A673 (cell line): ENCODE results near the gene TENM4. TPM values are rescaled to one million over a fixed set of nuclear protein-coding genes. Genes with fewer than 3 reads are reported as not detected.

Source experiments
- BruUV-seq: library from RNA; stranded (reverse); fragments of 400-500 nt; replicated peaks from 2 replicates; lab custom pipeline; 2021; lab: Mats Ljungman, UMichigan
- CTCF ChIA-PET: fragments of 300-600 bp; sonication (Branson Sonifier 250); formaldehyde crosslinking; loops from one replicate; lab custom pipeline; 2022; ENCODE audit warnings: antibody characterized with exemption; lab: Charles Lee
- POLR2A ChIA-PET: fragments of 300-600 bp; sonication (Branson Sonifier 250); formaldehyde crosslinking; loops from one replicate; lab custom pipeline; 2022; ENCODE audit warnings: antibody characterized with exemption; ENCODE audit not compliant: low non-redundant PET; lab: Charles Lee
- DNase-seq: peaks from one replicate; pipeline ENCODE4 v3.0.0-alpha.2; 2015; ENCODE audit warnings: low spot score
- H3K27ac ChIP-seq: fragments of 200-600 bp; sonication (generic); 2 replicates; pipeline ENCODE4 v1.5.1; 2016; ENCODE audit warnings: mixed run types, low read depth, mild to moderate bottlenecking, mixed read lengths, antibody characterized with exemption, low read length; ENCODE audit not compliant: poor library complexity, severe bottlenecking
- H3K27me3 ChIP-seq: fragments of 200-600 bp; sonication (generic); replicated peaks from 2 replicates; pipeline ENCODE4 v1.6.1; 2017; ENCODE audit warnings: mixed run types, low read depth, mild to moderate bottlenecking, mixed read lengths, antibody characterized with exemption, low read length; ENCODE audit not compliant: insufficient read depth, poor library complexity
- H3K36me3 ChIP-seq: fragments of 200-600 bp; sonication (generic); 2 replicates; pipeline ENCODE4 v1.6.1; 2016; ENCODE audit warnings: mixed run types, mild to moderate bottlenecking, mixed read lengths, antibody characterized with exemption, low read length; ENCODE audit not compliant: insufficient read depth, poor library complexity, severe bottlenecking
- H3K4me1 ChIP-seq: fragments of 200-600 bp; sonication (generic); 2 replicates; pipeline ENCODE4 v1.6.1; 2017; ENCODE audit warnings: mixed run types, mild to moderate bottlenecking, mixed read lengths, antibody characterized with exemption, low read length; ENCODE audit not compliant: insufficient read depth, poor library complexity, severe bottlenecking
- H3K4me3 ChIP-seq: fragments of 200-600 bp; sonication (generic); 2 replicates; pipeline ENCODE4 v1.5.1; 2016; ENCODE audit warnings: low read depth, mixed run types, mild to moderate bottlenecking, mixed read lengths, low read length; ENCODE audit not compliant: poor library complexity, severe bottlenecking
- H3K9me3 ChIP-seq: fragments of 200-600 bp; sonication (generic); 2 replicates; pipeline ENCODE4 v1.6.1; 2016; ENCODE audit warnings: mixed run types, low read depth, mild to moderate bottlenecking, mixed read lengths, antibody characterized with exemption, low read length; ENCODE audit not compliant: poor library complexity, severe bottlenecking
- CTCF ChIP-seq: fragments of 300-800, 200-600 bp; sonication (generic); conservative IDR thresholded peaks from 2 replicates; pipeline ENCODE4 v1.5.1; 2017; ENCODE audit warnings: low read depth, mild to moderate bottlenecking, antibody characterized with exemption, low read length, moderate library complexity, mixed read lengths
- EZH2 ChIP-seq: fragments of 200-600 bp; sonication (generic); IDR thresholded peaks from 2 replicates; pipeline ENCODE4 v1.6.1; 2017; ENCODE audit warnings: borderline replicate concordance, low read depth, mild to moderate bottlenecking, mixed read lengths, antibody characterized with exemption, low read length; ENCODE audit not compliant: poor library complexity, severe bottlenecking
- intact Hi-C: fragments of 100-400 bp; cut with micrococcal nuclease; formaldehyde crosslinking; loops from one replicate; pipeline ENCODE4 v1.10.0; 2022; ENCODE audit not compliant: unreplicated experiment
- total RNA-seq: library from RNA; stranded (reverse); gene quantifications from 2 replicates; pipeline ENCODE4 v1.2.3, GENCODE V29; 2021

TENM4 gene
- total RNA-seq, 1 experiment from 2014 or later: 0.11 TPM

DNA sequence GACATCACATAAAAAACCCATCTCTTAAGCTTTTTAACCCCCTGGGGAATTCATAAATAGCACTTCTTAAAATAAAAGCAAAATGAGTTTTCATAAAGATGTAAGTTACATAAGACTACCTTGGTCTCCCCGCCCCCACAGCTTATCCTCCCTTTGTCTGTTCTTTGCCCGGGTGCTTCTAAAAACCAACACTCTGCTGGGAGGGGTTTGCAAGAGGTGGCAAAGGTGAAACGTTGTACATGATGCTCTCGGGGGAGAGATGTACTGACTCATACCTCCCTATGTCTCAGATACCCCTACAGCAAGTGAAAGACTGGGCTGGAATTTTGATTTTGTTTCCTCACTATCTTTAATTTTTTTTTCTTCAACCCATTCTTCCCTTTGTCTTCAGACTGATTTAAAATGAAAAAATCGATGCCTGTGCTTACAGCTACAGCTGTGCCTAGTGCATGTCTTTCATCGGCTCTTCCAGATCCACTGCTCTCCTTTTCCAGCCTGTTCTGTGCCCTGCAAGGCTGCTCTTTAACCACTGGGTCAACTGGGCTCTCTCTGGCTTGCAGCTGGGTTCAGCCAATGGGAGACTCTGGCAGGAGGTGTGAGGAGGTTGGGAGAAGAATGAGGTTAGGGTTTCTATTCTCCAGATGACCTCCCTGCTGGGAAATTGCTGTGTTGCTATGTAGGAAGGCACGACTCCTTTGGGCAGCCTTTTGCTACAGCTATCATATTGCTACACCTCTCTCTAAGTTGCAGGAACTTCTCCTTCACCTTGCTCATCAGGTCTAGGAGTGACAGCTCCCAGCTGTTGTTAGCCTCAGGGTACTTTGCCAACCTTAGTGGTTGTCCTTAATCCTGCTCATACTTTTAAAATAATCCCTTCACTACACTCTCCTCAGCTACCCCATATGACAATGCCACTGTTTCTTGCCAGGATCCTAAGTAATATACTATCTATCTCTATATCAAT is 266.5 kb downstream of the TENM4 start:
- Histone ChIP-seq H3K9me3 (no peaks in the 10 kb centered on the region), H3K4me1 (no peaks in the 10 kb centered on the region), H3K27ac (no peak overlapping the region), H3K4me3 (no peak overlapping the region), H3K27me3 (peaks cover 25% of the 10 kb centered on the region), H3K36me3 (no peaks in the 10 kb centered on the region)
- TF ChIP-seq CTCF (no peak), EZH2 (no peak)
- DNase-seq: no peak
- no TSS peak for BruUV-seq
- intact Hi-C loops: no loop called here
- ChIA-PET POLR2A (interaction anchor here (0.6 kb wide), 1 partner anchor 641 kb away, joined by 3 read pairs; no protein-coding TSS in a partner anchor), CTCF (no interaction called here)

- DNase-seq: no peak
- Histone ChIP-seq H3K27me3 (peaks cover 25% of the 10 kb centered on the region), H3K4me3 (no peak overlapping the region), H3K27ac (no peak overlapping the region), H3K36me3 (no peaks in the 10 kb centered on the region), H3K4me1 (no peaks in the 10 kb centered on the region), H3K9me3 (no peaks in the 10 kb centered on the region)
- TF ChIP-seq EZH2: no peak
- BruUV-seq: no TSS peak
- ChIA-PET CTCF (no interaction called here), POLR2A (no interaction called here)
- intact Hi-C loops: no loop called here
These were observed 267.2 kb downstream of the TENM4 start for GRCh38 chr11:79173615-79174014.

- ChIA-PET CTCF (no interaction called here), POLR2A (no interaction called here)
- no peak overlapping the region for H3K4me3 ChIP-seq
- no peaks in the 10 kb centered on the region for H3K9me3 ChIP-seq
- H3K27me3 ChIP-seq: peaks cover 24% of the 10 kb centered on the region
- no peak for DNase-seq
- no peaks in the 10 kb centered on the region for H3K36me3 ChIP-seq
- intact Hi-C loops: no loop called here
- no peaks in the 10 kb centered on the region for H3K4me1 ChIP-seq
- no TSS peak for BruUV-seq
- H3K27ac ChIP-seq: no peak overlapping the region
- TF ChIP-seq CTCF (no peak), EZH2 (no peak)
These were observed 270.5 kb downstream of the TENM4 start for GRCh38 chr11:79170321-79170720.
